HG03095 (cell line): ENCODE results near the gene IFIT5.
"Not testable (repeated sequence)": the region's sequence is repeated elsewhere in the genome, so short reads cannot be mapped to it uniquely, and the experiment has no call there.

Experiments used
- ATAC-seq: cut with Tn5 transposase; IDR thresholded peaks from one replicate; pipeline ENCODE4 v1.9.1; 2021; ENCODE audit warnings: moderate library complexity; ENCODE audit not compliant: unreplicated experiment

Gene IFIT5

DNA sequence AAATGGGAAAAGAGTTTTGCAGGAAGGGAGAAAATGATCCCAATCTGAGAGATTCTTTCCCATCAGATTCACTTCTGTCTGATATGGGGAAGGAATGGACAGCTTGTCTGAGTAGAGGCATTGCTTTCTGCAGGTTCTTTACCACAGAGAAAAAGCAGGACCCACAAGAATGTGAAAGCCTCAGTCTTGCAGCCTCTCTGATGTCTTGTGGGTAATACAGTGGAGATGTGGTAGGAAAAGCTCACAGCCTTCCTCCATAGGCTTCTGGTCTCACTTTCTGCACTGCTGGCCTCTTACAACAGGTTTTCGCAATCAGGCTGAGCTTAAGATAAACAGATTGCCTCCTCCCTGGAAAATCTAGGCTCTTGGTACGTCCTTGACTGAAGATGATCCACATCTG is 21.4 kb upstream of the IFIT5 start:
- ATAC-seq = no peak

DNA sequence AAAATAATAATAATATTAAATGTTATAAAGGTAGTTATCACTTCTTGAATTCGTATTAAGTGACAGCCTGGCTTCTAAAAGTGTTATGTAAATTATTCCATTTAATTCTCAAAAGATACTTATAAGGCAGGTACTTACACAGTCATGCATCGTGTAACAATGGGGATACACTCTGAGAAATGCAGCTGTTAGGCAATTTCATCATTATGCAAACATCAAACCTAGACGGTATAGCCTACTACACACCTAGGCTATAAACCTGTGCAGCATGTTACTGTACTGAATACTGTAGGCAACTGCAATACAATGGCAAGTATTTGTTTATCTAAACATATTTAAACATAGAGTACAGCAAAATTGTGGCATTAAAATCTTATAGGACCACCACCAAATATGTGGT is 20.5 kb upstream of the IFIT5 start:
- no peak for ATAC-seq

DNA sequence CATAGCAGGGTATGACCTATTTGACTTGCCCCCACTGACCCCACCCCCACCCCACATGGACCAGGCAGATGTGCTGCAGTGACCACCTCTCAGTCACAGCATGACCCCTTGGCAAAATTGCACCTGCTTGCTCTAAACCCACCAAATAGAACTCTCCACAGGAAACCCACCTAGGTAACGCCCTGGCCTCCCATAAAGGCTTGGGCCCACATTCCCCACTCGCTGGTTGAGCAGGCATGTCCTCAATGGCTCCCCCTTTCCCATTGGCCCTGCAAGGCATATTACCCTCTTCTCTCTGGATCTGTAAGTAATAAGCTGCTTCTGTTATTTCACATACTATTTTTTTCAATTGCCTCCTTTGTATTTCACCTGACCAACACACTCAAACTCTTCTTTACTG is 19.2 kb upstream of the IFIT5 start:
- ATAC-seq = no peak

DNA sequence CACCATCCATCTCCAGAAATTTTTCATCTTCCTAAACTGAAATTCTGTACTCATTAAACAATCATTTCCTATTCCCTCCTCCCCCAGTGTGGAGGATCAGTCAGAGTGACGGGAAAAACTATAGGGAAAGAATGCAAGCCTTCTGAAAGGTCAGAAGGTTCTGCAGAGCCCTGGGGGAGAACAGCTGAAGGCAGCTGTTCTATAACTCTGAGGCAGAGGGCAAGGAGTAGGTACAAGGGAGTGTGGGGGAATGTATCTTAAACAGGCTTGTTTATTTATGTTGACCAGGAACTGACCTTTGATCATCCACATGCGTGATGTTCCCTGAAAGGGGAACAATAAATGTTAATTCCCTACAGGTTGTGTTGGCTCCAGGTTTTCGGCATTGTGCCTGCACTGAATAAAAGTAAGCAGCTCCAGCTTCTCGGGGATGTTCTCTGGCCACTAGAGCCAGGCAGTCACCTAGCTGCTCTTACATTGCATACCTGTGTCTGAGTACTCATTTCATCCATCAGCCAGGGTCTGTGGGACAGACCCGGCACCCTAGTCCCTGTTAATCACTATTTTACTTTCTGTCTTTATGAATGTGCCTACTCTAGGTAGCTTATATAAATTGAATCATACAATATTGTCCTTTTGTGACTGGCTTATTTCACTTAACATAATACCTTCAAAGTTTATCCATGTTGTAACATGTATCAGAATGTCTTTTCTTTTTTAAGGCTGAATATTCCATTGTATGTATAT is 16.2 kb upstream of the IFIT5 start:
- ATAC-seq = no peak

DNA sequence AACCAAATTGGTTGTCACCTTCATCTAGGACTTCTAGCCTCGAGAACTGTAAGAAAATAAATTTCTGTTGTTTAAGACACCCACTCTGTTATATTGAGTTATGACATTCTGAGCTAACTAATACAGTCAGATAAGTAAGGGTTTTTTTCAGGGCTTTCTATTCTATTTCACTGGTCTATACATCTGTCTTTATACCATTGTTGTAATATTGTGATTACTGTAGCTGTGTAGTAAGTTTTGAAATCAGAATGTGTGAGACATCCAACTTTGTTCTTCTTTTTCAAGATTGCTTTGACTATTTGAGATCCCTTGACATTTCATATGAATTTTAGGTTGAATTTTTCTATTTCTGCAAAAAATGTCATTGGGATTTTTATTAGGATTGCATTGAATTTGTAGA is 14.4 kb upstream of the IFIT5 start:
- ATAC-seq = no peak

DNA sequence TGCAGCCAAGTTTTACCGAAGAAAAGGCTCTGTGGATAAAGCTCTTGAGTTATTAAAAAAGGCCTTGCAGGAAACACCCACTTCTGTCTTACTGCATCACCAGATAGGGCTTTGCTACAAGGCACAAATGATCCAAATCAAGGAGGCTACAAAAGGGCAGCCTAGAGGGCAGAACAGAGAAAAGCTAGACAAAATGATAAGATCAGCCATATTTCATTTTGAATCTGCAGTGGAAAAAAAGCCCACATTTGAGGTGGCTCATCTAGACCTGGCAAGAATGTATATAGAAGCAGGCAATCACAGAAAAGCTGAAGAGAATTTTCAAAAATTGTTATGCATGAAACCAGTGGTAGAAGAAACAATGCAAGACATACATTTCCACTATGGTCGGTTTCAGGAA is 11.3 kb upstream of the IFIT5 start:
- ATAC-seq = no peak

DNA sequence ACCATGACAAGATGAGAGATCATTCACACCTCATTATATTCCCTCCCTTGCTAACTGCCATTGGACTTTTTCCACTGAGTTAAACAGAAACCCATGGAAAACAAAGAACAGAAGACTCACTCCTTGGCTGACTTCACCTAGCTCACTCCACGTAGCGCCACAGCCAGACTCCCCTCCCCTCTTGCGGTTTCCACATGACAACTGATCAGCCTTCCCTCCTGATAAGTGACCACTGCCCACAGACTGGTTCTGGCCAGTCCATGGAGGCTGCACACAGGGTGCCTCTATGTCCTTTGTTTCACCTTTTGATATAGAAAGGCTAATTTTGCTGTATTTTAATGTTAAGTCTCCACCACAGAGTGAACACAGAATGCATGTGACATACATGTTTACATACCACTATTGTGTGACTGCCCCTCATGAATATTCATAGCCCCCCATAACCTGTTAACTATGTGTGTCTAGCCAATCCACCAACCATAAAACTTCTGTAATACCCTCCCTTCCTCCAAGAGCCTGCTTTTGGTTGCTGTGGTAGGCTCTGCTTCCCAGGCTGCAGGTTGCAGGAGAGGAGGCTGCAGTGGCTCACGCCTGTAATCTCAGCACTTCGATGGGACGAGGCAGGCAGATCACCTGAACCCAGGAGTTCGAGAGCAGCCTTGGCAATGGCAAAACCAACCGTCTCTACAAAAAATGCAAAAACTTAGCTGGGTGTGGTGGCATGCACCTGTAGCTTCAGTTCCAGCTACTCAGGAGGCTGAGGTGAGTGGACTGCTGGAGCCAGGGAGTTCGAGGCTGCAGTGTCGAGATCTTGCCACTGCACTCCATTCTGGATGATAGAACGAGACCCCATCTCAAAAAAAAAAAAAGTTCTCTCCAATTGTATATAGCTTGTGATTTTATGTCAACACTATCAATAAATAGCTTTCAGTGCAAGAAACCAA is 10.0 kb upstream of the IFIT5 start:
- ATAC-seq = no peak

DNA sequence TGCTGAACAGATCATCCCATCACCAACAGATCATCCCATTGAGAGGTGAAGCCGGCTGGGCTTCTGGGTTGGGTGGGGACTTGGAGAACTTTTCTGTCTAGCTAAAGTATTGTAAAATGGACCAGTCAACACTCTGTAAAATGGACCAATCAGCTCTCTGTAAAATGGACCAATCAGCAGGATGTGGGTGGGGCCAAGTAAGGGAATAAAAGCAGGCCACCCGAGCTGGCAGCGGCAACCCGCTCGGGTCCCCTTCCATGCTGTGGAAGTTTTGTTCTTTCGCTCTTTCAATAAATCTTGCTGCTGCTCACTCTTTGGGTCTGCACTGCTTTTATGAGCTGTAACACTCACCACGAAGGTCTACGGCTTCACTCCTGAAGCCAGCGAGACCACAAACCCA is 8.2 kb upstream of the IFIT5 start:
- not testable (repeated sequence) for ATAC-seq

DNA sequence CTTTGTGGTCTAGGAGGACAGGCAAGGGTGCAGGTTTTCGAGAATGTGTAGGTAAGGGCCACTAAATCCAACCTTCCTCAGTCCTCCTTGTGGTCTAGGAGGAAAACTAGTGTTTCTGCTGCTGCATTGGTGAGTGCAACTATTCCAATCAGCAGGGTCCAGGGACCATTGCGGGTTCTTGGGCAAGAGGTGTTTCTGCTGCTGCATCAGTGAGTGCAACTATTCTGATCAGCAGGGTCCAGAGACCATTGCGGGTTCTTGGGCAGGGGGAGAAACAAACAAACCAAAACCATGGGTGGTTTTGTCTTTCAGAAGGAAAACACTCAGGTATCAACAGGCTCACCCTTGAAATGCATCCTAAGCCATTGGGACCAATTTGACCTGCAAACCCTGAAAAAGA is 6.6 kb upstream of the IFIT5 start:
- not testable (repeated sequence) for ATAC-seq

DNA sequence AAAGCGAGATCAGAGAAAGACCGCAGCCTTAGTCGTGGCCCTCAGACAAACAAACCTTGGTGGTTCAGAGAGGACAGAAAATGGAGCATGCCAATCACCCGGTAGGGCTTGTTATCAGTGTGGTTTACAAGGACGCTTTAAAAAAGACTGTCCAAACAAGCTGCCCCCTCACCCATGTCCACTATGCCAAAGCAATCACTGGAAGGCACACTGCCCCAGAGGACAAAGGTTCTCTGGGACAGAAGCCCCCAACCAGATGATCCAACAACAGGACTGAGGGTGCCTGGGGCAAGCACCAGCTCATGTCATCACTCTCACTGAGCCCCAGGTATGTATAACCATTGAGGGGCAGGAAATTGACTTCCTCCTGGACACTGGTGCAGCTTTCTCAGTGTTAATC is 5.1 kb upstream of the IFIT5 start:
- ATAC-seq = not testable (repeated sequence)

DNA sequence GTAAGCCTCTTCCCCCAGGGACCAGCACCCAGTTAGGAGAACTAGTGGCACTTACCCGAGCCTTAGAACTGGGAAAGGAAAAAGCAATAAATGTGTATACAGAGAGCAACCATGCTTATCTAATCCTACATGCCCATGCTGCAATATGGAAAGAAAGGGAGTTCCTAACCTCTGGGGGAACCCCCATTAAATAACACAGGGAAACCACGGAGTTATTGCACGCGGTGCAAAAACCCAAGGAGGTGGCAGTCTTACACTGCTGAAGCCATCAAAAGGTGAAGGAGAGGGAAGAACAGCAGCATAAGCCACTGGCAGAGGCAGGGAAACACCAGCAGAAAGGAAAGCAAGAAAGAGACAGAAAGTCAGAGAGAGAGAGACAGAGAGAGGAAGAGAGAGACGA is 3.8 kb upstream of the IFIT5 start:
- not testable (repeated sequence) for ATAC-seq

DNA sequence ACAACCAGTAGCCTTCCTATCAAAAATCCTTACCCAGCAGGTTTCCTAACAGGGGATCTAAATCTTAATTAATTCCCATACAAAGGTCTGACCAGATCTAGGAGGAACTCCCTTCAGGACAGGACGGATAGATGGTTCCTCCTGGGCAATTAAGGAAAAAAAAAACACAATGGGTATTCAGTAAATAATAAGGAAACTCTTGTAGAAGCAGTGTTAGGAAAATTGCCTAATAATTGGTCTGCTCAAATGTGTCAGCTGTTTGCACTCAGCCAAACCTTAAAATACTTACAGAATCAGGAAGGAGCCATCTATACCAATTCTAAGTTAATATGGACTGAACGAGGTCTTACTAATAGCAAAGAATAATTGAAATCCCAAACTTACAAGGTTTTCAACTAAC is 3.2 kb upstream of the IFIT5 start:
- ATAC-seq = not testable (repeated sequence)

DNA sequence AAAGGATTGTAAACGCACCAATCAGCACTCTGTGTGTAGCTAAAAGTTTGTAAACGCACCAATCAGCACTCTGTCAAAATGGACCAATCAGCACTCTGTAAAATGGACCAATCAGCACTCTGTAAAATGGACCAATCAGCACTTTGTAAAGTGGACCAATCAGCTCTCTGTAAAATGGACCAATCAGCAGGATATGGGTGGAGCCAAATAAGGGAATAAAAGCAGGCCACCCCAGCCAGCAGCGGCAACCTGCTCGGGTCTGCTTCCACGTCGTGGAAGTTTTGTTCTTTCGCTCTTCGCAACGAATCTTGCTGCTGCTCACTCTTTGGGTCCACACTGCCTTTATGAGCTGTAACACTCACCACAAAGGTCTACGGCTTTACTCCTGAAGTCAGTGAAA is 2.1 kb upstream of the IFIT5 start:
- ATAC-seq = not testable (repeated sequence)

DNA sequence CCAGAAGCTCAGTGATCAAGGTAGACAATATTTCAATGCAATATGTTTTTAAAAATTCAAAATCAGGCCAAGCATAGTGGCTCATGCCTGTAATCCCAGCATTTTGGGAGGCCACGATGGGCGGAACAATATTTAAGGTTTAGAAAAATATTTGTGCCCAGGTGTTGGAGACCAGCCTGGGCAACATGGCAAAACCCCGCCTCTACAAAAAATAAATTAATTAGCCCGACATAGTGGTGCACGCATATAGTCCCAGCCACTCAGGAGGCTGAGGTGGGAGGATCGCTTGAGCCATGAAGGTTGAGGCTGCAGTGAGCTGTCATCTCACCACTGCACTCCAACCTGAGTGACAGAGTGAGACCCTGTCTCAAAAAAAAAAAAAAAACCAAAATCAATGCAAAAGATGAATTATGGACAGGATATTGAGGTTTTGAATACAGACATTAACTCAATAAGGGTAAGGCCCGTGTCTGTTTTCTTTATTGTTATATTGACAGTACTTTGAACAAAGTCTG is 913 bp upstream of the IFIT5 start:
- no peak for ATAC-seq

DNA sequence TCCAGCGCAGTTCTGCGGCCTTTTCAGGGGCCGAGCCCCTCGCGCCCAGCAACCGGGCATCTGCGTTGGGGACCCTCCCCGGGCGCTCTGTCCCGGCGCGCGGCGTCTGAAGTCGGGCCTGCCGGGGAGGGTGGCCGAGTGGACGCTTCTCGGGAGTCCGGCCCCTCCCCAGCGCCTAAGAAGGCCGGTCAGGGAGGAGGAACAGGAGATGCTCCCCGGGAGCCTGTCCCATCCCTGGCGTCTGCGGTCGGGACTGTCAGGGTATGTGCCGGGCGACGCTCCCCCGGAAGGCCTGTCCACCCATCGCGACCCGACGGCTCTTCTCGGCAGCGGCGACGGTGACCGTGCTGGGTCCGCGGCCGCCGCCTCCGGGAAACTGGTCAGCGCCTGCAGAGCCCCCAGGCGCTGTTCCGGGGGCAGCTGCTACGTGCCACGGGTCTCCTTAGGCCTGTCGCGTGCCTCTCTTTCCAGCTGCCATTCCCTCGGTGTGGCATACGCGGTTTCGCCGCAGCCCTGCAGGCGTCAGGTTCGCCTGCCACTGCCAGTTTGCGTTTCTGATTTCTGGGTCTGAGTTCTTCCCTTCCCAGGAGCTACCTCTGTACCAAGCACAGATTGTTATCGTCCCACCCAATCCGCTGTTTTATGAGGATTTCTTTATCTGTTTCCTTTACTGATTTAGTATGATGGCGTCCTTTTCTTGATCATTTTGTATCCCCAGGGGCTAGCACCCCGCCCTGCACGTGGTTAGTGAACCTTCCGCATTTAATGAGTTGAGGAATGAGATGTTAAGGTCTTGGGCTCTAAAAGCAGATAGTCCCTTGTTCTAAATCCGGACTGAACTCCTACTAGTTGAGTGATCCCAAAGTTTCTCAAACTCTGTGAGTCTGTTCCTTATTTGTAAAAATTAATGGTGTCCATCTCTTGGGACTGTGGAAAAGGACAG is 782 bp downstream of the IFIT5 start:
- ATAC-seq = peak; percentile 30

DNA sequence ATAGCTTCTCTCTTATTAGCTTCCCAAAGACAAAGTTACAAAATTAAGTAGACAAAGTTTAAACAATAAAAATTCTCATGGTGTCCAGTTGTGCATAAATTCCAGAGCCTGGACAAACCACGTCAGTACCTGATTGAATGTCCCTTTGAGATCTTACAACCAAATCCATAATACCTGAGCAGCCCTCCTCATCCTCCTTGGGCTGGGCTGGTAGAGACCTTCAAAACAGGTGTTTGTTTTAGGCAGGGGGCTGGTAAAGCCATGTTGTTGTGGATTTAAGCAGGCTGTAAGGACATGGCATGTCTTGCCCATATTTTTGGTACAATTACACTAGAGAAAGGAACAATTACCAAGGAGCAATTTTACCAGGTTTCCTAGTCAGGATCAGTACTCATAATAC is 2.1 kb downstream of the IFIT5 start:
- ATAC-seq = no peak

DNA sequence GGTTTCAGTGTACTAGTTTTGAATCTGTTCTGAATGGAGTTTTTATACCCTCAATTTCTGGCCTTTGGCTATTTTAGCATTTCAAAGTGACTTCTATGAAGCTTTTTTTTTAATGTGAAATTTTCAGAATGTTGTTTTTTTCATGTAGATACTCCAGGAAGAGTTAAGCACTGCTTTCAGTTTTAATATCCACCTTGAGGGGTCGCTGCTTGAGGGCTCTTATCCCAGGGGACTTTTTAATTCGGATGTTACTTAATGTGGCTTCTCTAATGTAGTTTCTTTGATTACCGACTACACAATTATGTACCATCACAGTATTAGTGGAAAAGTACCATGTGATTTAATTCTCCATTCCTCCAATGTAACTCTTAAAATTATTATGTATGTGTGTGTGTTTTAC is 5.2 kb downstream of the IFIT5 start:
- ATAC-seq = no peak

DNA sequence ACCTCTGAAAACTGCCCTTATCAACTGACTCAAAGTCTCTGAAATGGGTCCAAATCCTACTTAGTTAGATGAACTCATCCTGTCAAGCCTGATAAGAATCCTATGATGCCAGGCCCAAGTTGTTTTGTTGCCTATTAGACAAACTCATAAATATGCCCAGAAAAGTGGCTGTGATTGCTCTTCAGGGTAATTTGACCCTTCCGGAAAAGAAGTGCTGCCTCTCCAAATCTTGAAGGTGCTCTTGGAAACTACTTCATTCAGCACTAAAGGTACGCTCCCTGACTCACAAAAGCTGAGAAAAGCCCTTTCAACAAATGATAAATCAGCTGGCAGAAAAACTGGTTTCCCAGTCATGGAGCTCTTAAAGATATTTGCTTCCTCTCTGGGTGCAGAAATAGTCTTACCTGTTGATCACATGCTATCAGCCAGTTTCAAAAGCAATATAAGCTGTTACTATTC is 6.7 kb downstream of the IFIT5 start:
- ATAC-seq = no peak

DNA sequence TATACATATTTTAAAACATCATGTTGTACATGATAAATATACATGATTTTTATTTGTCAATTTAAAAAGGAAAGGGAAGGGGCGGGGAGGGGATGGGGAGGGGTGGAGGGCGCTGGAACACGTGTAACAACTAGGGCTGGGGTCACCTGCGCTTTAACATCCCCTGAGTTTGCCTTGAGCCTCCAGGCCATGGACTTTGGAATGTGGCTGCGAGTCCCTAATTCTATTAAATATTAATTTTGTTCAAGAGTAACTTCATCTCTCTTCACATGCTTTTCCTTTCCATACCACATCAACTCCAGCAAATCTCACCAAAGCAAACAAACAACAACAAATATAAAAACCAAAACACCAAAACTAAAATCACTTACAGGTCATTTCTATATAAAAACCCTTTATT is 10.6 kb downstream of the IFIT5 start:
- ATAC-seq = no peak

DNA sequence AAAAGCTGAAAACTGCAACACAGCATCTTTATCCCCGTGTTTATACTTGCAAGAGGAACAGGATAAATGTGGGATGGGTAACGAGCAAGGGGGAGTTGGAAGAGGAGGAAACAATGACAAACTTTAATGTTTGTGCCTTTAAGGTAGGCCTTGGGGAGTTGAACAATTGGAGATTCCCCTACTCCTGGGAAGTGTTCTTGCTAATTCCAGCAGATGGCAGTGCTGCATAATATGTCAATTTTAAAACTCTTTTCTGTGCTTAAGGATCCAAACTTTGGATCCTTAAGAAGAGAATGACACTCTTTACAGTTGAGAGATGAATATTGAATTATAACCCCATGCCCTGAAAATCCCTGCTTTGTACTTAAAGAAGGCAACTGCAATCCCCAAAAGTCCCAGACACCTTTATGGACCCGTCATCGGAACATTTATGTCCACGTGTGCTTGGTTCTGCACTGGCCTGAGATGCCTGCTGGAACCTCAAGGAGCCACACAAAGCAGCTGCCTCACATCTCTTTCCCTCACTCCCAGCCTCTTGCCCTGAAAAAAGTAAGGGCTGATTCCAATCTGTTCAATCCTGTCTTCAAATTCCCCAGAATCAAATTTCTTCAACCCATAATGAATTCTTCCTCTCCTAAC is 12.0 kb downstream of the IFIT5 start:
- ATAC-seq = no peak
